ENCODE measurements around the gene ADGRG1. TPM values are rescaled to one million over a fixed set of nuclear protein-coding genes. Genes with fewer than 3 reads are reported as not detected.

ADGRG1 gene
- total RNA-seq, 1 donor from 2014 or later: 4.8 TPM

DNA sequence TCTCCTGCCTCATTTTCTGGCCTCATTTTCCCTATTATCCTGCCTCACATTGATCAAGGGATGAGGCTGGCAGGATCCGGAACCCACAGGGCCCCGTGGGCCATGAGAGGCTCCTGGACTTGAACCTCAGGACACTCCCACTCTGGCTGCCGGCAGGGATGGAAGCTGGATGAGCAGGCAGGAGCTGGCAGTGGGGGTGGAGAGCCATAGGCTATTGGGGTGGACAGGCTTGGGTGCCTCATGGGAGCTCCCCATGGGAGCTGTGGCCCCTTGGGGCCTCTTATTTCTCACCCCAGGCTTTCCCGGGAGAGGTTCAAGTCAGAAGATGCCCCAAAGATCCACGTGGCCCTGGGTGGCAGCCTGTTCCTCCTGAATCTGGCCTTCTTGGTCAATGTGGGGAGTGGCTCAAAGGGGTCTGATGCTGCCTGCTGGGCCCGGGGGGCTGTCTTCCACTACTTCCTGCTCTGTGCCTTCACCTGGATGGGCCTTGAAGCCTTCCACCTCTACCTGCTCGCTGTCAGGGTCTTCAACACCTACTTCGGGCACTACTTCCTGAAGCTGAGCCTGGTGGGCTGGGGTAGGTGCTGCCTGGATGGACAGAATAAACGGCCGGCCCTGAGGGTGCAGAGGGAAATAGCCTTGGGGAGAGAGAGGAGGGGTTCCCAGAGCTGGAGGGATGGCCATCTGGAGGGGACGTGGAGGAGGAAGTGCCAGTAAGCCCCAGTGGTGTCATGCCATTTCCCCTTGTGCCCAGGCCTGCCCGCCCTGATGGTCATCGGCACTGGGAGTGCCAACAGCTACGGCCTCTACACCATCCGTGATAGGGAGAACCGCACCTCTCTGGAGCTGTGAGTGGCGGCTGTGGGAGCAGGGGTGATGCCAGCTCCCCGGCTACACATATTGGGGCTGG, 55.5 kb downstream of the ADGRG1 start:
- peaks cover 29% of the 10 kb centered on the region for H3K27me3 Mint-ChIP-seq (ENCODE audit: unreplicated experiment)
- TF ChIP-seq, protein P1, sequence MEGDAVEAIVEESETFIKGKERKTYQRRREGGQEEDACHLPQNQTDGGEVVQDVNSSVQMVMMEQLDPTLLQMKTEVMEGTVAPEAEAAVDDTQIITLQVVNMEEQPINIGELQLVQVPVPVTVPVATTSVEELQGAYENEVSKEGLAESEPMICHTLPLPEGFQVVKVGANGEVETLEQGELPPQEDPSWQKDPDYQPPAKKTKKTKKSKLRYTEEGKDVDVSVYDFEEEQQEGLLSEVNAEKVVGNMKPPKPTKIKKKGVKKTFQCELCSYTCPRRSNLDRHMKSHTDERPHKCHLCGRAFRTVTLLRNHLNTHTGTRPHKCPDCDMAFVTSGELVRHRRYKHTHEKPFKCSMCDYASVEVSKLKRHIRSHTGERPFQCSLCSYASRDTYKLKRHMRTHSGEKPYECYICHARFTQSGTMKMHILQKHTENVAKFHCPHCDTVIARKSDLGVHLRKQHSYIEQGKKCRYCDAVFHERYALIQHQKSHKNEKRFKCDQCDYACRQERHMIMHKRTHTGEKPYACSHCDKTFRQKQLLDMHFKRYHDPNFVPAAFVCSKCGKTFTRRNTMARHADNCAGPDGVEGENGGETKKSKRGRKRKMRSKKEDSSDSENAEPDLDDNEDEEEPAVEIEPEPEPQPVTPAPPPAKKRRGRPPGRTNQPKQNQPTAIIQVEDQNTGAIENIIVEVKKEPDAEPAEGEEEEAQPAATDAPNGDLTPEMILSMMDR (IDR thresholded peaks at IDR 0.05): no peak
- no peak for DNase-seq (ENCODE audit: extremely low spot score, unreplicated experiment)
- no peak overlapping the region for H3K27ac Mint-ChIP-seq (ENCODE audit: unreplicated experiment)
- H3K4me1 Mint-ChIP-seq (ENCODE audit: unreplicated experiment): no peaks in the 10 kb centered on the region
- no peaks in the 10 kb centered on the region for H3K9me3 Mint-ChIP-seq (ENCODE audit: unreplicated experiment)
- H3K36me3 Mint-ChIP-seq (ENCODE audit: unreplicated experiment): no peaks in the 10 kb centered on the region
- no peak overlapping the region for H3K4me3 Mint-ChIP-seq (ENCODE audit: unreplicated experiment)

DNA sequence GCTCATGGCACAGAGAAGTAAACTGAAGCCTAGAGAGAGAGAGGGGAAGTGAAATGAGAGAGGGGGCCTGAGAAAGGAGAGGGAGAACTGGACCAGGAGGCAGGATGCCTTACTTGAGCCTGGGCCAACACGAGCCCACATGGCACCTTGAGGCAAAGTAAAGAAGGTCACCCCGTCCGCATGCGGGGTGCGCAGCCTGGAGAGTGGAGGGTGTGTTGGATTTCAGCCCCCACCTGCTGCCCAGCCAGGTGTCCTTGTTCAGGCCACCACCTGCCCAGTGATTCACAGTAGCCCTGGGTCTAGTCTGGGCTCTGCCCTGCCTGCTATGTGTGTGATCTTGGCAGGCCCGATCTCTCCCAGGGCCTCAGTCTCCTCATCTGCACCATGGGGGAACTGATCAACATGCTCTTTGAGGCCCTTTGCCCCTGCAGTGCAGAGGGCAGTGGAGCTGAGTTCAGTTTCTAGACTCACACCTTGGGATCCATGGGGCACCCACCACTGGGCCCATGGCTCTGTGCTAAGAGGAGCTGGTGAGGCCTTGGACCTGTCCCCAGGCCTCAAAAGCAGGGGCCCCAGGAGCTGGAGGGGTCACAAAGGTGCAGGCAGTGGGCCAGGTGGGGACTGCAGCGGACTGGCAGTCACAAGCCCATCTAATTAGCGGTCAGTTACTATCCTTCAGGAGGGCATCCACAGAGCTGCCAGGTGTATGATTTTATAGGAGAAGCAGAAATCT, 56.4 kb downstream of the ADGRG1 start:
- H3K36me3 Mint-ChIP-seq (ENCODE audit: unreplicated experiment): no peaks in the 10 kb centered on the region
- H3K4me1 Mint-ChIP-seq (ENCODE audit: unreplicated experiment): no peaks in the 10 kb centered on the region
- H3K4me3 Mint-ChIP-seq (ENCODE audit: unreplicated experiment): no peak overlapping the region
- TF ChIP-seq, protein P1 (IDR thresholded peaks at IDR 0.05): no peak
- no peak overlapping the region for H3K27ac Mint-ChIP-seq (ENCODE audit: unreplicated experiment)
- no peaks in the 10 kb centered on the region for H3K9me3 Mint-ChIP-seq (ENCODE audit: unreplicated experiment)
- no peak for DNase-seq (ENCODE audit: extremely low spot score, unreplicated experiment)
- H3K27me3 Mint-ChIP-seq (ENCODE audit: unreplicated experiment): peaks cover 33% of the 10 kb centered on the region

DNA sequence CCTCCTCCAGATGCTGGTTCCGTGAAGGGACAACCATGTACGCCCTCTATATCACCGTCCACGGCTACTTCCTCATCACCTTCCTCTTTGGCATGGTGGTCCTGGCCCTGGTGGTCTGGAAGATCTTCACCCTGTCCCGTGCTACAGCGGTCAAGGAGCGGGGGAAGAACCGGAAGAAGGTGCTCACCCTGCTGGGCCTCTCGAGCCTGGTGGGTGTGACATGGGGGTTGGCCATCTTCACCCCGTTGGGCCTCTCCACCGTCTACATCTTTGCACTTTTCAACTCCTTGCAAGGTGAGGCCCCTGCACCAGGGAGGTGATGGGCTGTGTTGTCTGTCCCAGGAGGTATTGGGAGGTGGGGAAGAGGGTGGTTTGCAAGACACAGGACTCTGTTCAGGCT, 57.2 kb downstream of the ADGRG1 start:
- Mint-ChIP-seq H3K9me3 (ENCODE audit: unreplicated experiment) (no peaks in the 10 kb centered on the region), H3K4me1 (ENCODE audit: unreplicated experiment) (no peaks in the 10 kb centered on the region), H3K27me3 (ENCODE audit: unreplicated experiment) (peaks cover 37% of the 10 kb centered on the region), H3K4me3 (ENCODE audit: unreplicated experiment) (no peak overlapping the region), H3K36me3 (ENCODE audit: unreplicated experiment) (no peaks in the 10 kb centered on the region), H3K27ac (ENCODE audit: unreplicated experiment) (no peak overlapping the region)
- TF ChIP-seq, protein P1 (IDR thresholded peaks at IDR 0.05): no peak
- DNase-seq (ENCODE audit: extremely low spot score, unreplicated experiment): no peak

DNA sequence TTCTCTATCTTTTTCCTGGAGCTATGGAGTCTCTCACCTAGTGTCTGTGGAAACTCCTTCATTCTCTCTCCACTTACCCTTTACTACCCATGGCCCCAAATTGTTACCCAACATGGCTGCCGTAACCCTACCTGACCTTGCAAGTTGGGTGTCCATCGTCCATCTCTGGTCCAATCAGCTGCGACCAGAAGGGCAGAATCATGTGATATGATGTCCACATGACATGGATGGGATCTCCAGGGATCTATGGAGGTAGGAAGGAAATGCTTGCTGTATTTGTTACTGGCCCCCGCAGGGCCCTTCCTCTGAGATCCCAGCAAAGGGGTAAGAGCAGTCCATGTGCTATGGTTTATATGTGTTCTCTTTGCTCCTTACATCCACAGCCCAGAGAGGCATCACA, 58.1 kb downstream of the ADGRG1 start:
- no peaks in the 10 kb centered on the region for H3K36me3 Mint-ChIP-seq (ENCODE audit: unreplicated experiment)
- peaks cover 39% of the 10 kb centered on the region for H3K27me3 Mint-ChIP-seq (ENCODE audit: unreplicated experiment)
- TF ChIP-seq, protein P1 (IDR thresholded peaks at IDR 0.05): no peak

DNA sequence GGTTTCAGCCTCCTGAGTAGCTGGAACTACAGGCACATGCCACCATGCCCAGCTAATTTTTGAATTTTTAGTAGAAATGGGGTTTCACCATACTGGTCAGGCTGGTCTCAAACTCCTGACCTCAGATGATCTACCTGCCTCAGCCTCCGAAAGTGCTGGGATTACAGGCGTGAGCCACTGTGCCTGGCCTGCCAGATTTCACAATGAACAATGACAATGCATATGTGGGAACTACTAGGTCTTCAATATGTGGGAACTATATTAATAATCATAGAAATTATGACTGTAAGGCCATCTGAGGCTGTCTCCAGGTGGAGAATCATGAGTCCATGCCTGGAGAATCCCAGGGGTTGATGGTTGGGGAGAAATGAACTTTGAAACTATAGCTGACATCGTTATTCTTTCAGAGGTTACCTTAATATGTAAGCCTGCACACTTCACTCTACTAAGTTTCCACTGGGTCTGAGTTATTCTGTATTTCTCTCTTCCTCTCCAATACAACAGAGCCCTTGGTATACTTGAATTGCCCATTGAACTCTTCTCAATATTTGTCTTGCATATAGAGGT, 59.0 kb downstream of the ADGRG1 start:
- no peaks in the 10 kb centered on the region for H3K9me3 Mint-ChIP-seq (ENCODE audit: unreplicated experiment)
- H3K4me1 Mint-ChIP-seq (ENCODE audit: unreplicated experiment): no peaks in the 10 kb centered on the region
- no peaks in the 10 kb centered on the region for H3K36me3 Mint-ChIP-seq (ENCODE audit: unreplicated experiment)
- TF ChIP-seq, protein P1 (IDR thresholded peaks at IDR 0.05): no peak
- DNase-seq (ENCODE audit: extremely low spot score, unreplicated experiment): no peak
- H3K27me3 Mint-ChIP-seq (ENCODE audit: unreplicated experiment): peaks cover 39% of the 10 kb centered on the region
- H3K27ac Mint-ChIP-seq (ENCODE audit: unreplicated experiment): no peak overlapping the region
- H3K4me3 Mint-ChIP-seq (ENCODE audit: unreplicated experiment): no peak overlapping the region

More for the DNA sequence above, 58.1 kb downstream of the ADGRG1 start:
- H3K4me1 Mint-ChIP-seq (ENCODE audit: unreplicated experiment): no peaks in the 10 kb centered on the region
- H3K9me3 Mint-ChIP-seq (ENCODE audit: unreplicated experiment): no peaks in the 10 kb centered on the region
- no peak for DNase-seq (ENCODE audit: extremely low spot score, unreplicated experiment)
- H3K4me3 Mint-ChIP-seq (ENCODE audit: unreplicated experiment): no peak overlapping the region
- H3K27ac Mint-ChIP-seq (ENCODE audit: unreplicated experiment): no peak overlapping the region

Data from osteocyte (in vitro differentiated cells).